PC-9 (cell line): Measurements from ENCODE around the gene CHMP1B. TPM values are rescaled to one million over a fixed set of nuclear protein-coding genes. Genes with fewer than 3 reads are reported as not detected.
A peak's percentile ranks its signal among the peaks of the same experiment; 100 is the strongest.

Experiments
- BruUV-seq: library from RNA; stranded (reverse); fragments of 400-500 nt; replicated peaks from 2 replicates; lab custom pipeline; 2021; lab: Mats Ljungman, UMichigan
- CTCF ChIA-PET: fragments of 300-600 bp; sonication (Branson Sonifier 250); formaldehyde crosslinking; loops from one replicate; lab custom pipeline; 2022; ENCODE audit warnings: antibody characterized with exemption; lab: Charles Lee
- POLR2A ChIA-PET: fragments of 300-600 bp; sonication (Branson Sonifier 250); formaldehyde crosslinking; loops from one replicate; lab custom pipeline; 2022; ENCODE audit warnings: antibody characterized with exemption; ENCODE audit not compliant: unreplicated experiment; lab: Charles Lee
- DNase-seq, 2 experiments: peaks; one replicate each; pipeline versions ENCODE4 v3.0.0 to v3.0.0-alpha.2; 2015 to 2022; ENCODE audit warnings: mixed read lengths in 1 of 2
- H2AFZ ChIP-seq: fragments of 200-600 bp; sonication (generic); 2 replicates; pipeline ENCODE4 v1.8.1; 2017; ENCODE audit warnings: antibody characterized with exemption
- H3F3A ChIP-seq: fragments of 200-600 bp; sonication (generic); 2 replicates; pipeline ENCODE4 v1.8.1; 2017; ENCODE audit warnings: antibody characterized with exemption, mild to moderate bottlenecking, low read depth; ENCODE audit not compliant: insufficient read depth
- H3K27ac ChIP-seq: fragments of 200-600 bp; sonication (generic); 2 replicates; pipeline ENCODE4 v1.6.1; 2016; ENCODE audit warnings: mixed run types
- H3K27me3 ChIP-seq: fragments of 200-600 bp; sonication (generic); 2 replicates; pipeline ENCODE4 v1.6.1; 2016; ENCODE audit warnings: low read depth, mixed run types; ENCODE audit not compliant: insufficient read depth
- H3K36me3 ChIP-seq: fragments of 200-600 bp; sonication (generic); 2 replicates; pipeline ENCODE4 v1.6.1; 2016; ENCODE audit warnings: low read depth, mixed run types
- H3K4me1 ChIP-seq: fragments of 200-600 bp; sonication (generic); replicated peaks from 2 replicates; pipeline ENCODE4 v1.6.1; 2016; ENCODE audit warnings: mixed run types; ENCODE audit not compliant: insufficient read depth
- H3K4me2 ChIP-seq: fragments of 200-600 bp; sonication (generic); 2 replicates; pipeline ENCODE4 v1.6.1; 2017; ENCODE audit warnings: mixed run types
- H3K4me3 ChIP-seq: fragments of 200-600 bp; sonication (generic); 2 replicates; pipeline ENCODE4 v1.6.1; 2016; ENCODE audit warnings: mixed run types
- H3K79me2 ChIP-seq: fragments of 200-600 bp; sonication (generic); 2 replicates; pipeline ENCODE4 v1.6.1; 2017; ENCODE audit warnings: low read depth, mixed run types
- H3K9me2 ChIP-seq: fragments of 200-600 bp; sonication (generic); 2 replicates; pipeline ENCODE4 v1.8.1; 2017; ENCODE audit warnings: mild to moderate bottlenecking; ENCODE audit not compliant: insufficient read depth
- H3K9me3 ChIP-seq: fragments of 200-600 bp; sonication (generic); 2 replicates; pipeline ENCODE4 v1.8.1; 2016; ENCODE audit warnings: low read depth; ENCODE audit not compliant: insufficient read depth
- H4K20me1 ChIP-seq: fragments of 200-600 bp; sonication (generic); 2 replicates; pipeline ENCODE4 v1.8.1; 2017; ENCODE audit not compliant: insufficient read depth
- EZH2 ChIP-seq: fragments of 200-600 bp; sonication (generic); IDR thresholded peaks from 2 replicates; pipeline ENCODE4 v1.8.0; 2017; ENCODE audit warnings: antibody characterized with exemption, low read depth
- intact Hi-C: fragments of 100-400 bp; cut with micrococcal nuclease; formaldehyde crosslinking; loops from one replicate; pipeline ENCODE4 v1.10.0; 2022; ENCODE audit not compliant: unreplicated experiment
- total RNA-seq: library from RNA; stranded (reverse); gene quantifications from 2 replicates; pipeline ENCODE4 v1.2.3, GENCODE V29; 2021
- TF ChIP-seq, protein P1 (sequence below): fragments of 200-600 bp; sonication (generic); conservative IDR thresholded peaks from 2 replicates; pipeline ENCODE4 v1.6.1; 2017; ENCODE audit warnings: mixed run types, antibody characterized with exemption, mild to moderate bottlenecking, moderate library complexity

The CHMP1B gene
- total RNA-seq, 1 experiment from 2014 or later = 68.0 TPM

GRCh38 chr18:11887328-11888128, 36.3 kb downstream of the CHMP1B start:
- H3F3A ChIP-seq = peaks cover 24% of the 10 kb centered on the region
- peaks cover 24% of the 10 kb centered on the region for H3K4me1 ChIP-seq
- DNase-seq = peak; percentile 61 to 95
- H3K27me3 ChIP-seq = no peaks in the 10 kb centered on the region
- ChIA-PET CTCF (interaction anchor here (0.5 to 1.3 kb wide), 4 partner anchors 93 to 295 kb away, joined by 3 to 11 read pairs (median 3); partner anchors contain the start of gene IMPA2), POLR2A (interaction anchor here (0.6 to 0.7 kb wide), 4 partner anchors 8 to 94 kb away, joined by 4 to 19 read pairs (median 6); partner anchors contain the start of gene IMPA2)
- H3K36me3 ChIP-seq = no peaks in the 10 kb centered on the region
- H3K9me3 ChIP-seq = no peaks in the 10 kb centered on the region
- no TSS peak for BruUV-seq
- intact Hi-C loops = loop anchor here (1.0 to 2.0 kb wide), 3 partner anchors 27 to 59 kb away; no protein-coding TSS in a partner anchor
- H3K4me3 ChIP-seq = no peak overlapping the region
- H3K4me2 ChIP-seq = peak overlapping the region; percentile 53
- H3K79me2 ChIP-seq = no peaks in the 10 kb centered on the region
- no peaks in the 10 kb centered on the region for H3K9me2 ChIP-seq
- no peaks in the 10 kb centered on the region for H4K20me1 ChIP-seq
- peak overlapping the region; percentile 60 for H3K27ac ChIP-seq
- TF ChIP-seq EZH2 = no peak
- TF ChIP-seq, protein P1, sequence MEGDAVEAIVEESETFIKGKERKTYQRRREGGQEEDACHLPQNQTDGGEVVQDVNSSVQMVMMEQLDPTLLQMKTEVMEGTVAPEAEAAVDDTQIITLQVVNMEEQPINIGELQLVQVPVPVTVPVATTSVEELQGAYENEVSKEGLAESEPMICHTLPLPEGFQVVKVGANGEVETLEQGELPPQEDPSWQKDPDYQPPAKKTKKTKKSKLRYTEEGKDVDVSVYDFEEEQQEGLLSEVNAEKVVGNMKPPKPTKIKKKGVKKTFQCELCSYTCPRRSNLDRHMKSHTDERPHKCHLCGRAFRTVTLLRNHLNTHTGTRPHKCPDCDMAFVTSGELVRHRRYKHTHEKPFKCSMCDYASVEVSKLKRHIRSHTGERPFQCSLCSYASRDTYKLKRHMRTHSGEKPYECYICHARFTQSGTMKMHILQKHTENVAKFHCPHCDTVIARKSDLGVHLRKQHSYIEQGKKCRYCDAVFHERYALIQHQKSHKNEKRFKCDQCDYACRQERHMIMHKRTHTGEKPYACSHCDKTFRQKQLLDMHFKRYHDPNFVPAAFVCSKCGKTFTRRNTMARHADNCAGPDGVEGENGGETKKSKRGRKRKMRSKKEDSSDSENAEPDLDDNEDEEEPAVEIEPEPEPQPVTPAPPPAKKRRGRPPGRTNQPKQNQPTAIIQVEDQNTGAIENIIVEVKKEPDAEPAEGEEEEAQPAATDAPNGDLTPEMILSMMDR = no peak
- no peak overlapping the region for H2AFZ ChIP-seq

DNA sequence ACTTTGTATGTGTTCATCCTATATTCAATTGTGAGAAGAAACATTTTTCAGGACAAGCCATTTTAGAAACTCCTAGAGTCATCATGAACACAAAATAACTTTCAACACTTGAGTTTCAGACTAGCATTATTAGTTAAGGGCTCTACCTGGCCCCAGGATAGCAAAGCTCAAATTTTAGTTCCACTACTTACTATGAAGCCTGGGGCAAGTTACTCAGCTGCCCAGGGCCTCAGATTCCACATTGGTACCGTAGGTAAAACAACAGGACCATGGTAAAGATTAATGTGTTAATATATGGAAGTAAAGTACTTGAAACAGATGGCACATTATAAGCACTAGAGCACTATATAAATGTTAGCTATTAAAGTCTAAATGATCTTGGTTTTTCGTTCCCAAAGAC, 37.5 kb downstream of the CHMP1B start:
- TF ChIP-seq, protein P1 = no peak
- no peak for TF ChIP-seq EZH2
- no peak overlapping the region for H3K4me3 ChIP-seq
- H3F3A ChIP-seq = peaks cover 24% of the 10 kb centered on the region
- no peaks in the 10 kb centered on the region for H3K9me3 ChIP-seq
- intact Hi-C loops = no loop called here
- no peak overlapping the region for H3K27ac ChIP-seq
- POLR2A ChIA-PET = interaction anchor here (0.7 kb wide), 2 partner anchors 13 to 92 kb away, joined by 3 to 5 read pairs; partner anchors contain the start of gene IMPA2
- no peaks in the 10 kb centered on the region for H3K79me2 ChIP-seq
- H2AFZ ChIP-seq = no peak overlapping the region
- H3K27me3 ChIP-seq = no peaks in the 10 kb centered on the region
- no peaks in the 10 kb centered on the region; the same call in 1 of the 2 replicates for H3K36me3 ChIP-seq
- BruUV-seq = no TSS peak
- H3K4me2 ChIP-seq = no peak overlapping the region
- H3K4me1 ChIP-seq = peaks cover 24% of the 10 kb centered on the region
- no peak for DNase-seq
- CTCF ChIA-PET = no interaction called here
- H4K20me1 ChIP-seq = no peaks in the 10 kb centered on the region
- H3K9me2 ChIP-seq = no peaks in the 10 kb centered on the region

DNA sequence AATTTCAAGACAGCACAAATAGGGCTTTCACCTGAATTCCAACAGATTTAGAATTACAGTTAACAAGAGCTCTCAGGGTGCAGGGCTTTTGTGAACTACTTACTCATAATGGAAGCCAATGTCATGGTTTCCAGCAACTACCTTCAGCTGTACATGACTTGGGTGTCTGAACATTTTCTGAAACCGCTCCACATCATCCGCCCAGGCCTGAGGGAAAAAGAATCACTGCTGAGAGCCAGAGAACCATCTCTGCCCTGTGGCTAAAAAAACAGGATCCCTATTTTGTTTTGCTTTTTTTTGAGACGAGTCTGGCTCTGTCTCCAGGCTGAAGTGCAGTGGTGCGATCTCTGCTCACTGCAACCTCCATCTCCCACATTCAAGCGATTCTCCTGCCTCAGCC, 38.1 kb downstream of the CHMP1B start:
- ChIA-PET POLR2A (no interaction called here), CTCF (no interaction called here)
- Histone ChIP-seq H3F3A (peaks cover 24% of the 10 kb centered on the region), H3K79me2 (no peaks in the 10 kb centered on the region), H3K27me3 (no peaks in the 10 kb centered on the region), H3K4me1 (peaks cover 24% of the 10 kb centered on the region), H3K27ac (no peak overlapping the region), H2AFZ (no peak overlapping the region), H3K9me2 (no peaks in the 10 kb centered on the region), H3K9me3 (no peaks in the 10 kb centered on the region), H3K36me3 (no peaks in the 10 kb centered on the region; the same call in 1 of the 2 replicates), H3K4me2 (no peak overlapping the region), H3K4me3 (no peak overlapping the region), H4K20me1 (no peaks in the 10 kb centered on the region)
- BruUV-seq = no TSS peak
- TF ChIP-seq, protein P1 = no peak
- no peak for TF ChIP-seq EZH2
- DNase-seq = no peak
- intact Hi-C loops = no loop called here
